ENCODE measurements around the gene SH2D7.

DNA sequence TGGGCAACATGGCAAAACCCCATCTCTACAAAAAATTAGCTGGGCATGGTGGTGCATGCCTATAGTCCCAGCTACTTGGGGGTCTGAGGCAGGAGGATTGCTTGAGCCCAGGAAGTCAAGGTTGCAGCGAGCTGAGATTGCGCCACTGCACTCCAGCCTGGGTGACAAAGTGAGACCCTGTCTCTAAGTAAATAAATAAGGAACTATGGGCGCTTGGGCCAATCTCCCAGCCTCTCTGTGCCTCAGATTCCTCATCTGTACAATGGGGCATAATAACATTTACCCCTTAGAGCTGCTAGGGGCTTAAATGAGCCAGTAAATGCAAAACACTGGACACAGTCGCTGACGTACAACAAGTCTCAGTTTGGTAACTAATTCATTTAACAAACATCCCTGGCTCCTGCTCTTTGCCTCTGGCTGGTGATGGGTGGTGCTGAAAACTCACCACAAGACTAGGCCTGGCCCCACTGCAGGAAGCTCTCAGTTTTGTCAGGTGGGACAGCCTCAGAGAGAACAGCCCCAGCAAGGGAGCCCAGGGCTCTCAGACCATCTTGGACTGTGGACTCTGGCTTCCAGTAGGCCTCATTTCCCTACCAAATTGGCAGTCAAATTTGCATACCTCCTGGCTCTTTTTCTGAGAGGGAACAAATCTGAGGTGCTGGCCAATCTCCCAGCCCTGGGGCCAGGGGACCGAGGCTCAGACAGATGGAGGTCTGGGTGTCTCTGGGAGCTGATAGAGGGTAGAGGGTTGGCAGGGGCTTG is 8.5 kb upstream of the SH2D7 start:
- TF ChIP-seq, protein P1, sequence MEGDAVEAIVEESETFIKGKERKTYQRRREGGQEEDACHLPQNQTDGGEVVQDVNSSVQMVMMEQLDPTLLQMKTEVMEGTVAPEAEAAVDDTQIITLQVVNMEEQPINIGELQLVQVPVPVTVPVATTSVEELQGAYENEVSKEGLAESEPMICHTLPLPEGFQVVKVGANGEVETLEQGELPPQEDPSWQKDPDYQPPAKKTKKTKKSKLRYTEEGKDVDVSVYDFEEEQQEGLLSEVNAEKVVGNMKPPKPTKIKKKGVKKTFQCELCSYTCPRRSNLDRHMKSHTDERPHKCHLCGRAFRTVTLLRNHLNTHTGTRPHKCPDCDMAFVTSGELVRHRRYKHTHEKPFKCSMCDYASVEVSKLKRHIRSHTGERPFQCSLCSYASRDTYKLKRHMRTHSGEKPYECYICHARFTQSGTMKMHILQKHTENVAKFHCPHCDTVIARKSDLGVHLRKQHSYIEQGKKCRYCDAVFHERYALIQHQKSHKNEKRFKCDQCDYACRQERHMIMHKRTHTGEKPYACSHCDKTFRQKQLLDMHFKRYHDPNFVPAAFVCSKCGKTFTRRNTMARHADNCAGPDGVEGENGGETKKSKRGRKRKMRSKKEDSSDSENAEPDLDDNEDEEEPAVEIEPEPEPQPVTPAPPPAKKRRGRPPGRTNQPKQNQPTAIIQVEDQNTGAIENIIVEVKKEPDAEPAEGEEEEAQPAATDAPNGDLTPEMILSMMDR (IDR thresholded peaks at IDR 0.05), result no peak
- TF ChIP-seq ZFX (IDR thresholded peaks at IDR 0.05; ENCODE audit: borderline replicate concordance), result no peak
